ENCODE results near the gene CAV2. TPM values are rescaled to one million over a fixed set of nuclear protein-coding genes. Genes with fewer than 3 reads are reported as not detected.

The CAV2 gene
- total RNA-seq, 1 donor from 2014 or later = not detected

DNA sequence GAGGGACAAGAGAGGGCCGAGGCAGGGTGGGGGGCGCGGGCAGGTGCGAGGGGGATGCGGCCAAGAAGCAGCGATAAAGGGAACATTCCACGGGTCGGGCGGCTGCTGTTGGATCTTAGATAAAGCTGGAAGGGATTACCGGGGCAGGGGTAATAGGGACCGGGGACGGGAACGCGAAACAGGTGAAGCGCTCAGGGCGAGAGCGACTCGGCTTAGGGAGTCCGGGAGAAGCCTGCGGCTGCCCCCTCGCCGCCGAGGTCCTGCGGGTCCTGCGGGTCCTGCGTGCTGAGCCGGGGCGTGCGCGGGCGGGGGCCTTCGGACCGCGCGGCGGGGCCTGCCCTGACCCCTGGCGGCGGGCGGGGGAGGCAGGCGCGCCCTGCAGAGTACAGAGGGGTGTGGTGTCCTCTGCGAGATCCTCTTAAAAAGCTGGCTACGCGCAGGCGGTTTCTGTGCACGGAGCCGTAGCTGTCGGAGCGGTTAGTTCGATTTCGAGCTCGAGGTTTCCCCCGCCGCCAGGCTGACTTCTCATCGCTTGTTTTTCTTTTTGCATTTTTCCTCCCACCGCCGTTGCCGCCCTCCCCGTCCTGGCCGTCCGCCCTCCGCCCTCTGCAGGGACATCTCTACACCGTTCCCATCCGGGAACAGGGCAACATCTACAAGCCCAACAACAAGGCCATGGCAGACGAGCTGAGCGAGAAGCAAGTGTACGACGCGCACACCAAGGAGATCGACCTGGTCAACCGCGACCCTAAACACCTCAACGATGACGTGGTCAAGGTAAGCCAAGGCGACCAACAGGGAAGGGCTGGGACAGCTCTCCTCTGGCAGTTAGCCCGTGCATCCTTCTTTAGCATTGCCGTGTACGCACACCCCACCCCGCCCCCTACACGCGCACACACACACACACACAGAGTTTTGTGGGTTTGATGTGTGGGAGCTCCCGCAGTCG, 26.6 kb downstream of the CAV2 start:
- DNase-seq (peak; percentile 74), ATAC-seq (ENCODE audit: low read depth) (peak; percentile 91)
- no peaks in the 10 kb centered on the region for H3K9me3 Mint-ChIP-seq
- H3K36me3 Mint-ChIP-seq (ENCODE audit: low read depth) = peaks cover 7% of the 10 kb centered on the region
- H3K4me3 Mint-ChIP-seq = peak overlapping the region; percentile 90
- peaks cover 19% of the 10 kb centered on the region for H3K4me1 Mint-ChIP-seq
- TF ChIP-seq, protein P1, sequence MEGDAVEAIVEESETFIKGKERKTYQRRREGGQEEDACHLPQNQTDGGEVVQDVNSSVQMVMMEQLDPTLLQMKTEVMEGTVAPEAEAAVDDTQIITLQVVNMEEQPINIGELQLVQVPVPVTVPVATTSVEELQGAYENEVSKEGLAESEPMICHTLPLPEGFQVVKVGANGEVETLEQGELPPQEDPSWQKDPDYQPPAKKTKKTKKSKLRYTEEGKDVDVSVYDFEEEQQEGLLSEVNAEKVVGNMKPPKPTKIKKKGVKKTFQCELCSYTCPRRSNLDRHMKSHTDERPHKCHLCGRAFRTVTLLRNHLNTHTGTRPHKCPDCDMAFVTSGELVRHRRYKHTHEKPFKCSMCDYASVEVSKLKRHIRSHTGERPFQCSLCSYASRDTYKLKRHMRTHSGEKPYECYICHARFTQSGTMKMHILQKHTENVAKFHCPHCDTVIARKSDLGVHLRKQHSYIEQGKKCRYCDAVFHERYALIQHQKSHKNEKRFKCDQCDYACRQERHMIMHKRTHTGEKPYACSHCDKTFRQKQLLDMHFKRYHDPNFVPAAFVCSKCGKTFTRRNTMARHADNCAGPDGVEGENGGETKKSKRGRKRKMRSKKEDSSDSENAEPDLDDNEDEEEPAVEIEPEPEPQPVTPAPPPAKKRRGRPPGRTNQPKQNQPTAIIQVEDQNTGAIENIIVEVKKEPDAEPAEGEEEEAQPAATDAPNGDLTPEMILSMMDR (IDR thresholded peaks at IDR 0.05) = peak; percentile 68
- POLR2A ChIA-PET = interaction anchor here (0.8 to 0.9 kb wide), 2 partner anchors 44 to 315 kb away, joined by 3 read pairs; partner anchors contain the start of gene TES
- peak overlapping the region; percentile 71 for H3K27ac Mint-ChIP-seq
- CTCF ChIA-PET = interaction anchor here (0.6 to 3.6 kb wide), 31 partner anchors 9 to 393 kb away, joined by 3 to 37 read pairs (median 4); no protein-coding TSS in a partner anchor
- intact Hi-C loops (cut with micrococcal nuclease) = loop anchor here (1.0 to 10.0 kb wide), 13 partner anchors 15 to 1601 kb away; partner anchors contain the start of genes CAPZA2, MDFIC and MET
- peaks cover 38% of the 10 kb centered on the region for H3K27me3 Mint-ChIP-seq

DNA sequence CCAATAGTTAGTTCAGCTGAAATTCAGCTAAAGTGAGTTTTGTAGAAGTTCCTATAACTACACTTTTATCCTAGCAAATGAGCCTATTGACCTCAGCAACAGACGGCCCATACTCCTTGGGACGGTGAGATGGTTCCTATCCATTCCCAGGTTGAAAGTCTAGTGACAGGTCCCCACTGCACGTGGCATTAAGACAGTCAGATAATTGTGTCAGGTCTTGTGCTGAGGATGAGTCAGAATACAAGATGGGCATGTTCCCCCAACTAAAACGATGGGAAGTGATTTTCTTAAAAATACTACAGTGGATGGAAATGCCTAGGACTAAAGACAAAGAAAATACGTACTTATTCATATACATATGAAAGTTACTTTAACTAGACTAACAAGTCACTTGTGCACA, 27.4 kb downstream of the CAV2 start:
- DNase-seq (no peak), ATAC-seq (ENCODE audit: low read depth) (no peak)
- TF ChIP-seq, protein P1 (IDR thresholded peaks at IDR 0.05) = no peak
- Mint-ChIP-seq H3K27me3 (peaks cover 37% of the 10 kb centered on the region), H3K4me1 (peaks cover 19% of the 10 kb centered on the region), H3K9me3 (no peaks in the 10 kb centered on the region), H3K4me3 (peak overlapping the region; percentile 90), H3K36me3 (ENCODE audit: low read depth) (peaks cover 7% of the 10 kb centered on the region), H3K27ac (no peak overlapping the region)
- POLR2A ChIA-PET = no interaction called here
- CTCF ChIA-PET = interaction anchor here (0.7 to 3.6 kb wide), 18 partner anchors 10 to 394 kb away, joined by 3 to 37 read pairs (median 5); no protein-coding TSS in a partner anchor
- intact Hi-C loops (cut with micrococcal nuclease) = loop anchor here (1.0 to 10.0 kb wide), 11 partner anchors 62 to 1602 kb away; partner anchors contain the start of genes CAPZA2, MDFIC and MET

DNA sequence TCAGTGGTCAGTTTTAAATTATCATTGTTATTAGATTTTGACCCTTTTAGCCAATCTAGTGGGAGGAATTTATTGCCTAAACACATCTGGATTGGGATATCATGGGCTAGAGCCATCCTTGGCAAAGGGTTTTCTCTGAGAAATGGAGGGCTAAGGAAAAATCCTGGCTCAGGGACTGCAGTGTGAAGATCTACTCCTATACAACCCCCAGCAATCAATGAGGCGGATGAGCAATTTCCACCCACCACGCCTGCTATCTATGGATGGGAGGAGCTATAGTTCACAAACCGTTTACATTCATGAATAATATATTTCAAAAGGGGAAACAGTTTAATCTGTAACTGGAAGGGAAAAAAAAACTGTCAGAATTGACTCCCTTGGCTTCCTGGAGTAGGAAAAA, 28.0 kb downstream of the CAV2 start:
- POLR2A ChIA-PET = no interaction called here
- CTCF ChIA-PET = interaction anchor here (1.2 to 3.6 kb wide), 6 partner anchors 9 to 277 kb away, joined by 3 to 37 read pairs (median 17); no protein-coding TSS in a partner anchor
- H3K36me3 Mint-ChIP-seq (ENCODE audit: low read depth) = peaks cover 7% of the 10 kb centered on the region
- DNase-seq = no peak
- no peak for ATAC-seq (ENCODE audit: low read depth)
- H3K9me3 Mint-ChIP-seq = no peaks in the 10 kb centered on the region
- peaks cover 19% of the 10 kb centered on the region for H3K4me1 Mint-ChIP-seq
- intact Hi-C loops (cut with micrococcal nuclease) = loop anchor here (2.0 to 10.0 kb wide), 7 partner anchors 80 to 1603 kb away; partner anchors contain the start of genes CAPZA2, MDFIC and MET
- no peak overlapping the region for H3K27ac Mint-ChIP-seq
- peaks cover 37% of the 10 kb centered on the region for H3K27me3 Mint-ChIP-seq
- H3K4me3 Mint-ChIP-seq = no peak overlapping the region
- TF ChIP-seq, protein P1 (IDR thresholded peaks at IDR 0.05) = no peak

DNA sequence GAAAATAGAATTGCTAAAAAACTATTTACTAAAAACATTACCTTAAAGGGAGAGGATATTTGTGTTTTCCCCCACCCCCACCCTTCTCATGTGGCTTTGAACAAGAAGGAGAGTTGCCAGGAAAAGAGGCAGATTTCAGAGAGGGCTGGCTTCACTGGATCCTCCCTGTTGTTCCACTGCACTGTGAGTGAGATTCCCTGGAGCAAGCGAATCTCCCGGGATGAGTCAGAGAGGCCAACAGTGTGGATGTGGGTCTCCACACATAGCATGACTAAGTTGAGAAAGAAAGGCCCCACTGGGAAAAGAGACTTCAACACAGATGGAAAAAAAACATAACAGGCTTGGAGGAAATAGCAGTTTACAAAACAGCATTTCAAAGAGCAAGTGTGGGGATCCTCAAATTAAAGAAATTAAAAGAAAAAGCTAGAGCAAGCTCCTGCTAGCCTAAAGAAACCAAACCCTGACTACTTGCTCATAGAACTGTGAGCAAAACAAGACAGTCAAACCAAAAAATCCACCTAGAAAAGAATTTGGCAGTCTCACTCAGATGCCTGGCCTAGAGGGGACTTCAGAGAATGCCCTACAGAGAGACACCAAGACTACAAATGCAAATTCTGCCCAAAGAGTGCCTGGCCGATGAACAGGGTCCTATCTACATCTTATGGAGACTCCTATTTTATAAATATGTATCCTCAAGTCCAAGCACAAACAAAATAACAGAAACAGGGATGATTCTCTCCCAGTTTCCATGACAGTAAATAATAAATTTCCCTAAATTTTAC, 28.7 kb downstream of the CAV2 start:
- intact Hi-C loops (cut with micrococcal nuclease) = loop anchor here (5.0 to 10.0 kb wide), 6 partner anchors 81 to 1603 kb away; partner anchors contain the start of genes CAPZA2, MDFIC and MET
- Mint-ChIP-seq H3K4me3 (no peak overlapping the region), H3K27ac (no peak overlapping the region), H3K9me3 (no peaks in the 10 kb centered on the region), H3K36me3 (ENCODE audit: low read depth) (peaks cover 7% of the 10 kb centered on the region), H3K4me1 (peaks cover 19% of the 10 kb centered on the region), H3K27me3 (peaks cover 35% of the 10 kb centered on the region)
- ATAC-seq (ENCODE audit: low read depth) (no peak), DNase-seq (no peak)
- TF ChIP-seq, protein P1 (IDR thresholded peaks at IDR 0.05) = no peak
- ChIA-PET CTCF (interaction anchor here (1.4 to 3.6 kb wide), 3 partner anchors 9 to 270 kb away, joined by 3 to 37 read pairs (median 10); no protein-coding TSS in a partner anchor), POLR2A (no interaction called here)
